Stimulated activated CD4-positive, alpha-beta T cell treated with anti-CD3 and anti-CD28 coated beads, Interleukin-4, amount 100 ng/mL, for 1 hour (primary cell): Measurements from ENCODE around the gene GAB1.

Experiments
- DNase-seq: peaks from one replicate; pipeline ENCODE4 v3.0.0-alpha.2; 2020

GAB1 gene

GRCh38 chr4:143391261-143391660 lies 54.6 kb downstream of the GAB1 start:
- DNase-seq: no peak

- DNase-seq: no peak
These were observed 55.2 kb downstream of the GAB1 start for GRCh38 chr4:143391895-143392294.

GRCh38 chr4:143393195-143393594 lies 56.5 kb downstream of the GAB1 start:
- no peak for DNase-seq

- DNase-seq: no peak
These were observed 58.2 kb downstream of the GAB1 start for GRCh38 chr4:143394739-143395453.

GRCh38 chr4:143396695-143397094 lies 60.0 kb downstream of the GAB1 start:
- no peak for DNase-seq

- DNase-seq: no peak
These were observed 60.7 kb downstream of the GAB1 start for GRCh38 chr4:143397335-143397734.

GRCh38 chr4:143397887-143398286 lies 61.2 kb downstream of the GAB1 start:
- DNase-seq: no peak

- DNase-seq: no peak
These were observed 62.7 kb downstream of the GAB1 start for GRCh38 chr4:143399113-143399949.

- no peak for DNase-seq
These were observed 63.4 kb downstream of the GAB1 start for GRCh38 chr4:143400082-143400481.

- DNase-seq: no peak
These were observed 66.3 kb downstream of the GAB1 start for GRCh38 chr4:143402776-143403552.

GRCh38 chr4:143403553-143403820 lies 66.8 kb downstream of the GAB1 start:
- DNase-seq: no peak

GRCh38 chr4:143404555-143404954 lies 67.9 kb downstream of the GAB1 start:
- no peak for DNase-seq

- DNase-seq: no peak
These were observed 68.5 kb downstream of the GAB1 start for GRCh38 chr4:143405075-143405730.

- DNase-seq: no peak
These were observed 69.8 kb downstream of the GAB1 start for GRCh38 chr4:143406523-143406922.

GRCh38 chr4:143407474-143407873 lies 70.8 kb downstream of the GAB1 start:
- DNase-seq: no peak

- no peak for DNase-seq
These were observed 71.2 kb downstream of the GAB1 start for GRCh38 chr4:143407888-143408287.

- DNase-seq: no peak
These were observed 73.3 kb downstream of the GAB1 start for GRCh38 chr4:143410015-143410414.

- no peak for DNase-seq
These were observed 75.1 kb downstream of the GAB1 start for GRCh38 chr4:143411527-143412419.

GRCh38 chr4:143412420-143412758 lies 75.7 kb downstream of the GAB1 start:
- no peak for DNase-seq

GRCh38 chr4:143417679-143418403 lies 81.2 kb downstream of the GAB1 start:
- DNase-seq: no peak

- DNase-seq: no peak
These were observed 83.6 kb downstream of the GAB1 start for GRCh38 chr4:143420227-143420626.

- DNase-seq: no peak
These were observed 84.9 kb downstream of the GAB1 start for GRCh38 chr4:143421609-143422008.
